ENCODE measurements around the gene PTPRK. TPM values are rescaled to one million over a fixed set of nuclear protein-coding genes. Genes with fewer than 3 reads are reported as not detected.

Gene PTPRK
- total RNA-seq, 1 donor from 2014 or later: 1.9 TPM

GRCh38 chr6:128251445-128252340 is 268.7 kb downstream of the PTPRK start:
- intact Hi-C loops (cut with micrococcal nuclease): no loop called here

- intact Hi-C loops (cut with micrococcal nuclease): no loop called here
These were observed 269.9 kb downstream of the PTPRK start for GRCh38 chr6:128250370-128251070.

GRCh38 chr6:128249429-128249828 is 271.0 kb downstream of the PTPRK start:
- intact Hi-C loops (cut with micrococcal nuclease): no loop called here

GRCh38 chr6:128246472-128247260 is 273.7 kb downstream of the PTPRK start:
- intact Hi-C loops (cut with micrococcal nuclease): no loop called here

- intact Hi-C loops (cut with micrococcal nuclease): no loop called here
These were observed 275.5 kb downstream of the PTPRK start for GRCh38 chr6:128244751-128245405.

GRCh38 chr6:128242765-128243403 is 277.5 kb downstream of the PTPRK start:
- intact Hi-C loops (cut with micrococcal nuclease): no loop called here

- intact Hi-C loops (cut with micrococcal nuclease): no loop called here
These were observed 279.2 kb downstream of the PTPRK start for GRCh38 chr6:128241216-128241615.

GRCh38 chr6:128240024-128240428 is 280.4 kb downstream of the PTPRK start:
- intact Hi-C loops (cut with micrococcal nuclease): no loop called here

- intact Hi-C loops (cut with micrococcal nuclease): no loop called here
These were observed 281.3 kb downstream of the PTPRK start for GRCh38 chr6:128239146-128239545.

GRCh38 chr6:128238225-128238624 is 282.2 kb downstream of the PTPRK start:
- intact Hi-C loops (cut with micrococcal nuclease): no loop called here

- intact Hi-C loops (cut with micrococcal nuclease): no loop called here
These were observed 284.8 kb downstream of the PTPRK start for GRCh38 chr6:128235556-128235955.

- intact Hi-C loops (cut with micrococcal nuclease): no loop called here
These were observed 286.9 kb downstream of the PTPRK start for GRCh38 chr6:128233531-128233930.

- intact Hi-C loops (cut with micrococcal nuclease): no loop called here
These were observed 290.0 kb downstream of the PTPRK start for GRCh38 chr6:128230267-128230989.

- intact Hi-C loops (cut with micrococcal nuclease): no loop called here
These were observed 294.8 kb downstream of the PTPRK start for GRCh38 chr6:128225612-128226011.

- intact Hi-C loops (cut with micrococcal nuclease): no loop called here
These were observed 303.5 kb downstream of the PTPRK start for GRCh38 chr6:128216917-128217316.

GRCh38 chr6:128209771-128210170 is 310.6 kb downstream of the PTPRK start:
- intact Hi-C loops (cut with micrococcal nuclease): no loop called here

GRCh38 chr6:128208851-128209580 is 311.4 kb downstream of the PTPRK start:
- intact Hi-C loops (cut with micrococcal nuclease): no loop called here

- intact Hi-C loops (cut with micrococcal nuclease): no loop called here
These were observed 312.3 kb downstream of the PTPRK start for GRCh38 chr6:128208078-128208477.
